Measurements from ENCODE around the gene TMEM132E.
"Not testable (repeated sequence)": the region's sequence is repeated elsewhere in the genome, so short reads cannot be mapped to it uniquely, and the experiment has no call there.

The TMEM132E gene, protein sequence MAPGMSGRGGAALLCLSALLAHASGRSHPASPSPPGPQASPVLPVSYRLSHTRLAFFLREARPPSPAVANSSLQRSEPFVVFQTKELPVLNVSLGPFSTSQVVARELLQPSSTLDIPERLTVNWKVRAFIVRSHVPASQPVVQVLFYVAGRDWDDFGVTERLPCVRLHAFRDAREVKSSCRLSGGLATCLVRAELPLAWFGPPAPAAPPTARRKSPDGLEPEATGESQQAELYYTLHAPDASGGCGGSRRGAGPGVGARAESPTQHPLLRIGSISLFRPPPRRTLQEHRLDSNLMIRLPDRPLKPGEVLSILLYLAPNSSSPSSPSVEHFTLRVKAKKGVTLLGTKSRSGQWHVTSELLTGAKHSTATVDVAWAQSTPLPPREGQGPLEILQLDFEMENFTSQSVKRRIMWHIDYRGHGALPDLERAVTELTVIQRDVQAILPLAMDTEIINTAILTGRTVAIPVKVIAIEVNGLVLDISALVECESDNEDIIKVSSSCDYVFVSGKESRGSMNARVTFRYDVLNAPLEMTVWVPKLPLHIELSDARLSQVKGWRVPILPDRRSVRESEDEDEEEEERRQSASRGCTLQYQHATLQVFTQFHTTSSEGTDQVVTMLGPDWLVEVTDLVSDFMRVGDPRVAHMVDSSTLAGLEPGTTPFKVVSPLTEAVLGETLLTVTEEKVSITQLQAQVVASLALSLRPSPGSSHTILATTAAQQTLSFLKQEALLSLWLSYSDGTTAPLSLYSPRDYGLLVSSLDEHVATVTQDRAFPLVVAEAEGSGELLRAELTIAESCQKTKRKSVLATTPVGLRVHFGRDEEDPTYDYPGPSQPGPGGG (N-terminal part only)

DNA sequence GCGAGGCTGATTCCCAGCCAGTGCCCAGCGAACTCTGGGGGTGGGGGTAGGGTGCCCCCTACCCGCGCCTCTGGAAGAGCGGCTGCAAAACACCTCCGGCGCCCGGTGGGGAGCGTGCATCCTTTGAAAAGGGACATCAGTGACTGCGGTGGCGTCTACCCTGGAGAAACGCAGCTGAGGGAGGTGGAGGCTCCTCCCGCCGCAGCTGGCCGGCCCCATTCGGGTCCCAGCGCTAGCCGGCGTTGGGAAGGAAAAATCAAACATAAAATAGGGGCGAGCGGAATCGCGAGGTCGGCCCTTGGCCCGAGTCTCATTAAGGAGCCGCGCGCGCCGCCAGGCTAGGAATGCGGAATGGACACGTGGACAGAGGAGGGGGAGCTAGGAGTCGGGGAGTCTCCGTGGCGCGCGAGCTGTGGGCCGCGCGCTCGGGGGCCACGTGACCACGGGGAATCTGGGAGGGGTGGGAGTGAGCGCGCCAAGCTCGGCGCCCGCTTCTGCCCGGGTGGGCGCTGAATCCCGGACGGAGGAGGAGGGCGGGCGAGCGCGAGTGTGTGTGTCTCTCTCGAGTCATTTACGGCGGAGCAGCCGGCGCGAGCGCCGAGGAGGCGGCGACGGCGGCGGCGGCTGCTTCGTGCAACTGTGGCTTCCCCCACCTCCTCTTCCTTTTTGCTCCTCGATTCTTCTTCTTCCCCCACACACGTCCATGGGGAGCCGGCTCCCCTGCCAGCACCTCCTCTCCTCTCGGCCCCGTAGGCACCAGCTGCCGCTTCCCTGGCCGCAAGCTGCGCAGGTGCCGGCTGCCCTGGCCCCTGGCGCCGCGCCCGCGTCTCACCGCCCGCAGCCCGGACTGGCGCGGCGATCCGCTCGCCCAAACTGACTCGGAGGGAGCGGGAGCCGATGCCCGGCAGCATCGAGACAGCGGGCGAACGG, at the start of gene TMEM132E:
Gene TMEM132E, plus strand, starts transcription at position 566 of the 930 bp plus-strand sequence. CDS start 1,495 bp downstream, outside the sequence.
- DNase-seq: peak; percentile 45

DNA sequence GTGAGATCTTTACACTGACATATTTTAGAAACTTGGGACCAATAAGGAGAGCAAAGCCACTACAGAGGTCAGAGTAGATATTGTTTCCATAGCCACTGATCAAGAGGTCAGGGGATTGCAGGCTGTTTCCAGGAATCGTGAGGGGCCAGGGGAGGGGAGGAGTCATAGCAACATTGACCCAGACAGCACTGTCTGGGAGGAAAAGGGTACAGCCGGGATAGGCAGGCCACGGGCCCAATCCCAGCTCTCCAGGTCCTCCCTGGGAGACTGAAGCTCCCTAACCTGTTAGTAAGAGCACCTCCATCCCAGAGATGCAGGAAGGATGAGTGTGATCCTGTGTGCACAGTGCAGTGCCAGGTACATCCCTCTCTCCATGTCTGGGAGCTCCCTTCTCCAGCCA, 48.5 kb upstream of the TMEM132E start:
- DNase-seq: no peak

DNA sequence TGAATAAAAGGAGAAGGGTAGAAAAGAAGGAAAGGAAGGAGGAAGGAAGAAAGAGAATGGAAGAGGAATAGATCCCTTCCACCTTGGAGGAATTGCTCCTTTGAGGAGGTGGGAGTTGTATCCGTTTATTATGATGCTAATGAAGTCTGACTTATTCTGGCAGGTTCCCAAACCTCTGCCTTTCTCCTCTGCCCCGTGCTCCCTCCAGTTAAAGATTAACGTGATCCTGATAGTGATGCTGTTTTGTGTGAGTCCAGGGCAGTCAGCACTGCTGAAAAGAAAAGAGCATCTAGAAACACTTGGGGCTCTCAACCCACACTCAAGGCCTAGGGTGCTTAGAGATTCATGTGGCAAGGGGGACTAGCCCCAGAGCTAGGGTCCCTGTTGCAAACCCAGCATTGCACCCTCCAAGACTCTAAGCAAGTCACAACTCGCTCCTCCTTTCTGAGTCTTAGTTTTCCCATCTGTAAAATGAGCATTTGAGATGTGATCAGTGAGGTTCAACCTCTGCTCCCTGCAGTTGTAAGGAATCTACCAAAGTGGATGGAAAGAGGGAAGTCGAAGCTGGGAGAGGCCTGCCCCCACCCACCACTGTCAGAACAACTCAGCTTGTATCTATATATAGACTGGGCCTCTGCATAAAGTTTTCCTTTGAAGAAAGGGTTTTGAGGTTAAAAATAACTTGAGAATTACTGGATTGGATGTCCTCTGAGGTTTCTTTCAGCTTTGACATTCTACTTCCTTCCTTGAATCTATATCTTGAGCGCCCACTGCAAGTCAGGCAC, 46.9 kb upstream of the TMEM132E start:
- DNase-seq: no peak

DNA sequence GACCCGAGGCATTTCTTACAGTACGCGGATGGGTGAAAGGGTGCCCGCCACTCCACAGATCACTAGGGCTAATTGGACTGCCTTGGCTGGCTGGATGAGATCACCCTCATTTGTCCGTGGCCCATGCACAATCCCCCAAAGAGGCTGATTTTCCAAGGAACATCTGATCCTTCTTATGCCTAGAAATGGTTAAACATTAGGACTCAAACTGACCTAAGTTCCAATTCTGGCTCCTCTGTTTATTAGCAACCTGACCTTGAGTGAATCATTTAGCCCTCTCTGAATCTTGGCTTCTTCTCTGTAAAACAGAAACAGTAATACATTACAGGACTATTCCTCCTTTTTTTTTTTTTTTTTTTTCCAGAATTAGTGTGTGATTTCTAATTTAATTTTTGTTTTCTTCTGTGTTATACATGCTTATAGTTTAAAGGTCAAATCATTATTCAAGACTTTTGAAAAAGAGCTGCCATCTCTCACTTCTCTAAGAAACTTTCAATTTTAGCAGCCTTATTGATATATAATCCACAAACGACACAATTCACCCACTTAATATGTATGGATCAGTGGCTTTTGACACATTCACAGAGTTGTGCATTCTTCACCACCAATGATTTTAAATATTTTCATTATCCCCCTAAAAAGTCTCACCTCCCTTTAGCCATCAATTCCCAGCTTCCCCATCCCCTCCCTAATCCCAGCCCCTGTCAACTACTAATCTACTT, 45.4 kb upstream of the TMEM132E start:
- no peak for DNase-seq

DNA sequence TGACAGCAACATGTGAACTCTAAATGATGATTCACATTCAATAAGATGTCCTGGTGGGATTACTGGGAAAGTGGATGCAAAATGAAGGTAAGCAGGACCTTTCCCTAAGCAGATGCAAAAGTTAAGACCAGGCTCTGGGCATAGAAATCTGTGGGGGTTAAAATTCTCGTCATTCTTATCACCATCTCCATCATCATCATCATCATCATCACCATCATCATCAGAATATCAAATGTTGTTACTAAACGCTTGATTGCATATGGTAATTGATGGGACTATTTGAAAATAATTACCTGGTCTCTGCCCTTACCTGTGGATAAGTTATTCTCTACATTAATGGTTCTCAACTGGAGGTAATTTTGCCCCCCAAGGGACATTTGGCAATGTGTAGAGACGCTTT, 41.9 kb upstream of the TMEM132E start:
- DNase-seq: no peak

DNA sequence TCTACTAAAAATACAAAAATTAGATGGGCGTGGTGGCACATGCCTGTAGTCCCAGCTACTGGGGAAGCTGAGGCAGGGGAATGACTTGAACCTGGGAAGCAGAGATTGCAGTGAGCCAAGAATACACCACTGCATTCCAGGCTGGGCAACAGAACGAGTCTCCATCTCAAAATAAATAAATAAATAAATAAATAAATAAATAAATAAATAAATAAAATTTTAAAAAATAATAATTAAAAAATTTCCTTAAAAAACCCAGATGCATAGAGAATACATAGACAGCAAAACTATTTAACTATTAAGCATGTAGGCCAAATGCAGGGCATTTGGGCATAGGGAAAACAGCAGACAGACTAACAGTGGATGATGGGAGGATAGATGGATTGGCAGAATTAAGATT, 40.8 kb upstream of the TMEM132E start:
- not testable (repeated sequence) for DNase-seq

DNA sequence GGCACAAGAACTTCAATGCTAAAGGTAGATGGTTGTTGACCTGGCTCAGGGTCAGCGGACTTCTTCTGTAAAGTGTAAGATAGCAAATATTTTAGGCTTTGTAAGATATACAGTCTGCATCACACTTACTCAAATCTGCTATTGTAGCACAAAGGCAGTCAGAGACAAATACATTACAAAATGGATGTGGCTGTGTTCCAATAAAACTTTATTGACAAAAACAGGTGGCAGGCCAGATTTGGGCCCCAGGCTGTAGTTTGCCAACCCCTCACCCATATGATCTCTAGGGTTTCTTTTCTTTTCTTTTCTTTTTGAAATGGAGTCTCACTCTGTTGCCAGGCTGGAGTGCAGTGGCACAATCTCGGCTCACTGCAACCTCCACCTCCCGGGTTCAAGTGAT, 39.5 kb upstream of the TMEM132E start:
- DNase-seq: no peak

DNA sequence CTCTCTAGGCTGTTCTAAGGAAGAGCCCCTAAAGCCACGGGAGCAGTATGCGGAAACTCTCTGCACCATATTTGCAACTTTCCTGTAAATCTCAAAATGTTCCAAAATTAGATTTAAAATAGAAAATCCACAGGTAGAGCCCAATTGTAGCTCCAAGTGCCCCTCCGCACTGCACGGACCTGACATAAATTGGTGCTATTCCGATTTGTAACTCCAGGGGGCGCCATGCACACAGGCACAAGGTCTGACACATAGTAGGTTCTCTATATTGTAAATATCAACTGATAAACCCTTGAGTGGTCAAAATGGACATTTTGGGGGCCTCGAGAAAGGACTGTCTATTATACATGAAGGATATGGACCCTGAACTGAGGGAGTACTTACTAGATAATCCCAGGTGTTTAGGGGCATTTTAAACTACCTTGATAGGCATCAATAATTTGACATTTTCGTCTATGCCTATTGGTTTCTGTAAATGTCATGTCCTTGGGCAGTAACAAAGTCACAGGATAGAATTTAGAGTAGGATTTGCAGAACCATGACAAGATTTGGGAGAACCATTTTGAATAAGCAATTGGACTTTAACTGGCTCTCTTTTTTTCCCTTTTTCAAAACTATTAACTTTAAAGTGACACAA, 36.6 kb upstream of the TMEM132E start:
- DNase-seq: peak; percentile 62

DNA sequence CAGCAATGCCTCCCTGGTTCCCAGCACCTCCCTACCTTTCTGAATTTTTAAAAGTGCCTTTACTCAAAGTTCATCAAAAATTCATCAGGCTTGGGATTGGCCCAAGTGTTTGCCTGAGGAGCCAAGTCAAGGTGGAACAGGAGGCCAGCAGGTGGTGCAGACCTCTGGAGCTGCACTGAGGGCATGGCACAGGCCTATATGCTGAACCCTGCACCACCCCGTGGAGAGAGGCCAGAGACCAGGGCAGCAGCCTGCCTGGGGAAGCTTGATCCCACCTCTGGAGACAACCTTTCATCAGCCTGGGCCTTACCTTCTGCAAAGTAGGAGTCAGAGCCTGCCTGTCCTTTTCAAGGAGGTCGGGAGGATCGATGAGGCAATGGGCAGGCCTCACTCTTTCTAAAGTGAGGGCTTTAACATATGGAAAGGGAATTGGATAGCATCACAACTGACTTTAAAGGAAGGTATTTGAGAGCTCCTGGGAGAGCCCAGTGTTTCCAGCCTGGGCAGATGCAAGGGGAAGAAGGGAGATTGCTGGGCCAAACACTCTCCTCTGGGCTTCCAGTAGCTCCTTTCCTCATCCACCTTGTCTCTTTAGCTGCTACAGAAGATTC, 31.8 kb upstream of the TMEM132E start:
- no peak for DNase-seq

DNA sequence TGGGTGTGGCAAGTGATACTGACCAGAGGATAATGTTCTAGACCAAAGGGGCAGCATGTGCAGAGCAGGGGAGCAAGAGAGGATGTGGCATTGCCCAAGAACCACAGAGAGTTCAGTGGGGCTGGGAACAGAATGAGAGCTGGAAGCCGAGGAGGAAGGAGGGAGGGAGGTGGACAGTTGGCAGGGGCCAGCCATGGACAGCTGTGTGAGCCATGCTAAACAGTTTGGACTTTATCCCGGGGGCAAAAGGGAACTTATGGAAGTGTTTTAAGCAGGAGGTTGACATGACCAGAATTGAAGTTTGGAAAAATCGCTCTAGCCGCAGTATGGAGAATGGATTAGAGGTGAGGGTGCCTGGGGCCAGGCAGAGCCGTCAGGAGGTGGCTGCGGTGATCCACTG, 29.4 kb upstream of the TMEM132E start:
- DNase-seq: no peak

DNA sequence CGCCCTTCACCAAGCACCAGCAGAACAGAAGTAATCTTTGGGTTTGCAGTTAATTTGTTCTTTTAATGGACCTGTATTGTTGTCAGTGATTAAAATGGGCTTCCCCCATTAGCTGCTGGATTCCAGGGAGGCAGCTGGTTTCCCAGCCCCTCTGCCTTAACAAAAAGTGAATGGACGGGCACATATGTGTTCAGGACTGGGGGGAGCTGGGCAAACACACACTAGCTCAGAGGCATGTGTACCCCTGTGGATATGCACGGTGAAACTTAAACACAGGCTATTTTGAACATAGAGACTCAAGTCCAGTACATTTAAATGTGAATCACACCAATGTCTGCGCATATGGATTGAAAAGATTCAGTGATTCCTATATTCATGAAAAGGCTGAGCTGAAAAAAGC, 25.5 kb upstream of the TMEM132E start:
- no peak for DNase-seq

DNA sequence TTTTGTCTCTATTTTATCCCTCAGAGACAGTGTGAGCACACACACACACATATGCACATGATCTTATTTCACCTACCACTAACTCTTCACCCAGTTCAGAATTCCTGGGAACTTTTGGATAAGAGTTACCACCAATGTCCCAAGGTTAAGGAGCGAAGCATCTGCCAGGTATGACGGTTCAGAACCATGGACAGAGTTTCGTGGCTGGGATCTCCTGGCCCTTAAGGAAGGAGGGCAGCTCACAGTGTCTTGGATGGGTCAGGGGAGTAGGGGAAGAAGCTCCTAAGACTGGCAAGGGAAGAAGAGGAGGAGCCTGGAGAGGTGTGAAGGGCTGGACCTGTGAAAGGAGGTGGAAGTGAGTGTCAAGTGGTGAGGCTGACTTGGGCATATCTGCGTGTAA, 23.0 kb upstream of the TMEM132E start:
- DNase-seq: no peak

DNA sequence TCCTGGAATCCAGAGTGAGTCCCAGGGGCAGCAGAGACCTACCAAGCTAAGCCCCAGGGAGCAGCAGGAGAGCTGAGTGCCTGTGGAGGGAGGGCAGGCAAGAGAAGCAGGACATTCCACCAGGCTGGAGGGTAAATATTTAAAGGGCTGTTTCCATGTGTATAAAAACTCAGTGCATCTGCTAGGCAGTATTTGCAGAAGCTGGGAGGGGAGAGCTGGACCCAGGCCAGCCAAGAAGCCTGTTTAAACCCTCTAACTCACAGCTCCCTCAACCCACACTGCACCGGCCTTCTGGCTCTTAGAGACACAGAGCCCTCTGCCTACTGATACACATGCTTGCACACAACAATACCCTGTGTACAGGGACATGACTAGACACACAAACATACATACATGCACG, 22.5 kb upstream of the TMEM132E start:
- DNase-seq: no peak

DNA sequence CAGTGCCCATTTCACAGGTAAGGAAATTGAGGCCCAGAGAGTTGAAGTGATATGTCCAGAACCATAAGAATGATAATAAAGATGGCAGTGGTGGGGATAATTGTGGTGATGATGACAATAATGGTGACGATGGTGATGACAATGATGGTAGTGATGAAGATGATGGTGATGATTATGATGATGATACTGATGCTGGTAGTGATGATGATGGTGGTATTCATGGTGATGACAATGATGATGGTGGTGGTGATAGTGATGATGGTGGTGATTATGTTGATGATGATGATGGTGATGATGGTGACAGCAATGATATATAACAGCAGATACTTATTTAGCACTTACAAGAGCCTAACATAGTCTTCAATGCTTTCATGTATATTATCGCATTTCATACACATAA, 18.1 kb upstream of the TMEM132E start:
- DNase-seq: no peak

DNA sequence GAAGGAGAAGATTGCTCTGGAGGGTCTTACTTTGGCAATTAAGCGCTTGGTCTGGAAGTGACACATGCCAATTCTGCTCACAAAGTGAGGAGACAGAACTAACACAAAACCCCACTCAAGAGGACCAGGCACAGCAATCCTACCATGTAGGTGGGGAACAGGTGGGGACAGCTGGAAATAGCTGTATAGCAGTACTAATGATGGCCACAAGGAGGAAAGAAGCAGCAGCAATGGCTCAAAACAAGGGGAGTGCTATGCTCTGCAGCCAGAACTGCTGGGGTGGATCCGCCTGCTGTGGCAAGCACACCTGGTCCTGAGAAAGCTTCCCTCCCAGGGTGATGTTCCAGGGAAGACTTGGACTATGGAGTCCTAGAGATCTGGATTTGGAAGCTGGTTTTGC, 17.0 kb upstream of the TMEM132E start:
- DNase-seq: no peak

DNA sequence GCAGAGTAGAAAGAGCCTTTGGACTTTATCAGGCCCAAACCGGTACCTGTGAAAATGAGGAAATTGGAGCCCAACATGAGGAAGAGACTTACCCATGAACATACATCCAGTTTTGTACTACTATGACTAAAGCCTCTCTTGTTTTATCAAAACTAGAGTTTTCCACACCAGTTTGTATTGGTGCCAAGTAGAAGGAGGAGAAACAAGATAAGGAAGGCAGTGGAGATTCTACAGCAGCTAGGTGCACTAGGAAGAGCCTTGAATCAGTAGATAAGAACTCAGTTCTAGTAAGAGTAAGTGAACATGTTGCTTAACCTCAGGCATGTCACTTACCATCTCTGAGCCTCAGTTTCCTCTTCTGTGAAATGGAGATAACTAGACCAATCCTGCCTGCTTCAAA, 13.7 kb upstream of the TMEM132E start:
- DNase-seq: no peak

DNA sequence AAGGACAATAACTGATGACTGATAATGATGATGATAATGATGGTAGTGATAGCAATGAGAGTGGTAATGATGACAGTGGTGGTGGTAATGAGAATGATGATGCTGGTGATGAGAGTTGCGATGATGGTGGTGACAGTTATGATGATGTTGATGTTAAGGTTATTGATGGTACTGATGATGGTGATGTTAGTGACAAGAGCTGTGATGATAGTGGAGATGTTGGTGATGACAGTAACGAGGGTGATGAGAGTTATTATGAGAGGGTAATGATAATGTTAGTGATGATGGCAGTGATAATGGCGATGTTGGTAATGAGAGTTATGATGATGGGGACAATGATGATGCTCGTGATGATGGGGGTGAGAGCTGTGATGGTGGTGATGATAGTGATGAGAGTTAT, 13.2 kb upstream of the TMEM132E start:
- no peak for DNase-seq

DNA sequence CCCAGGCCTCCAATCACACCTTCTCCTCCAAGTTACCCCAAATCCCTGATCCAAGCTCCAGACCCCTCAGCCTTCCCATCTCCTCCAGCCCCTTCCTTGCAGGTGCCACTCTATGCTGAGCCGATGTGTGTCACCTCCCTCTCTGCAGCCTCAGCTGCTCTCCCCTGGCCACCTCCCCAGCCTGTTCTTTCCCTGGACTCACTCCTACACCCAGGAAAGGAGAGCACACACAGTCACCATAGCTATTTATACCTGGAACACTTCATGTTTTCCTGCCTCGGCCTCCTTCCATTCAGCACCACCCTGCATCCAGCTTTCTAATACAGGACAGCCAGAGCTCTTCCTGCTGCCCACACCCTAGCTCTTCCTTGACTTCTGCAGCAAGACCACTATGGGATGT, 12.5 kb upstream of the TMEM132E start:
- DNase-seq: no peak

DNA sequence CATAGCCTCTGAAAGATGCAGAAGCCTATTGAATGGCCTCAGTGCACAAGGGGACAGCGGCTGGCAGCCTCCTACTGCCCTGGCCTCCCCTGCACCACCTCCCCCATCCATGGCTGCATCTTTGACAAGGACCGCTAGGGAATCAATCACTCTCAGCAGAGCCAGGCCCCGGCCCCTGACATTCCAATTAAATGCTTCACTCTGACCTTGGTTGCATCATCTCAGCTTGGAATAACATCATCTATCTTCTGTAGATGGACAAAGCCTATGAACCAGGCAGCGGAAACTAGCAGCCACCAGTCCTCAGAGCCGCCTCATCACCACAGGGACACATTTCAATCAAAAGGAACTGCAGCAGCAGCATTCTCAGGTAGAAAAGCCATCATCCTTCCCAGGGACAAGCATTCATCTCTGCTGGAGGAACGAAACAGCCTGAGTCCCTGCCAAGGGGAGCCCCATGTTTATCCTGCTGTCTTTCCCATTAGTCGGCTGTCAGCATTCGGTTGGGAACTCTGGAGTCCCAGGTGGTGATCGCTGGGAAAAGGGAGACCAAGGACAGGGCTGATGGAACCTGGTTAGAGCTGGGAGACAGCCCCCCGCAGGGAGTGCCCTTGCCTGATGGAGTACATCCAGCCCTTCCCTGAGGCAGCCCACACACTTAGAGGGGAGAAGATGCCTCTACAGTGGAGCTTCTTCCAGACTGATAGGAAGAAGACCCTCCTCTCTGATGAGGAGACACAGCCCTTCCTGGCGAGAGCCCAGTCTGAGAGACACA, 11.5 kb upstream of the TMEM132E start:
- no peak for DNase-seq

DNA sequence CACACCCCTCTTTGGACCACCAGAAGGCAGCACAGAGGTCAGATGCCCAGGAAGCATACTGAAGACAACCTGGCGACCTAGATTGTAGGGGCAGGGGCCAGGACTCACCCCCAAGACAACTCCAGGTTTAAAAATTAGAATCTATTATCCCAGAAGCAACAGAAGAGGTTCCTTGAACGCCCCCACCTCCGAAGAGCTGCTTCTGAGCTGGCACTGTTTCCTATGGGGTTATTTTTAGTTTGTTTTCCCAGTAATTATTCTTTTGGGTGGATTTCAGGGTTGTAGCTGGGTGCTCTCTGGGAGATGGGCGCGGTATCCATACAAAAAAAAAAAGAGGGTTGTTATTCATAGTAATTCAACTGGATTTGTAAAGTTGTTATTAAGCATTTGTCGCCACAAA, 10.4 kb upstream of the TMEM132E start:
- DNase-seq: no peak
